ENCODE data around the gene SLC10A7.

- TF ChIP-seq CTCF (IDR thresholded peaks at IDR 0.05; ENCODE audit: insufficient read depth, low read depth, low read length) (no peak), EZH2 (IDR thresholded peaks at IDR 0.05; ENCODE audit: insufficient read depth, low read length) (no peak)
Measured at GRCh38 chr4:146256328-146256727, 265.4 kb downstream of the SLC10A7 start.
